ENCODE data around the gene ANO2. TPM values are rescaled to one million over a fixed set of nuclear protein-coding genes. Genes with fewer than 3 reads are reported as not detected.
A peak's percentile ranks its signal among the peaks of the same experiment; 100 is the strongest.

The ANO2 gene
- polyA plus RNA-seq, 1 experiment: 0.09 TPM

DNA sequence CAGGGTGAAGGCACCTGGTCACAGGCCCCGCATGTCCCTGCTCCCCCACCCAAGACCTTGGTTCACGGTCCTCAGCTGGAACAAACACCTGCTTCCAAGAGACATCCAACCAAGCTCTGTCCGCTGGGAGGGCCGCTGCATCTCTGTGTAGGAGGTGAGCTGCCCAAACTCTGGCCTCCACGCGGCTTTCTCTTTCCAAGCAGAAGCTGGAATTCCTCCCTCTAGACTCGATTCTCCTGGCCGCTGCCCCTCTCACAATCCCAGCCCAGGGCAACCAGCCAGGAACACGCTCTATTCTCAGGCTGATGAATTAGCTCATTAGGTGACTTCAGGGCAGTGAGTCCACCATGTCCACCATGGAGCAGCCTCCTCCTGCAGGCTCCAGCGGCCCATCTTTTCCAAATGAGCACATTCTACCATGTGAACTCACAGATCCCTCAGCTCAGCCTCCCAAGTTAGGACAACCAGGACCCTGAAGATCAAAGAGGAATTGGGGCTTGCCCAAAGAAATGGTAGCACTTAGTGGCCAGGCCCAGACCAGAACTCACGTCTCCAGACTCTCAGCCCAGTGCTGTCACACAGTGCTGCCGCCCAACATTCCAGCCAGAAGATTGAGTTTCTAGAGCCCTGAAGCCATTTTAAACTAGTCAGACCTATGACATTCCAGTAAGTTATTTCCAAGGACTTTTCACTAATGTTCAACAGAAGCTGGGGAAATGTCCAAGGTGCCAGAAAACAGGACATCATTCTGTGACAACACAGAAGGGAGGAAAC is 146.6 kb downstream of the ANO2 start:
- CTCF ChIA-PET: interaction anchor here (1.5 to 1.6 kb wide), 2 partner anchors 8 to 370 kb away, joined by 4 to 7 read pairs; no protein-coding TSS in a partner anchor
- Histone ChIP-seq H3K9me3 (ENCODE audit: control insufficient read depth, insufficient read depth, low read length) (no peaks in the 10 kb centered on the region), H3K27me3 (ENCODE audit: control insufficient read depth, insufficient read depth, low read length) (peaks cover 4% of the 10 kb centered on the region), H3K4me3 (ENCODE audit: low read depth, low read length) (no peak overlapping the region), H3K27ac (ENCODE audit: low read depth, low read length) (no peak overlapping the region)
- DNase-seq (ENCODE audit: low read depth, low spot score): no peak
- POLR2A ChIA-PET: no interaction called here
- TF ChIP-seq, protein P1, sequence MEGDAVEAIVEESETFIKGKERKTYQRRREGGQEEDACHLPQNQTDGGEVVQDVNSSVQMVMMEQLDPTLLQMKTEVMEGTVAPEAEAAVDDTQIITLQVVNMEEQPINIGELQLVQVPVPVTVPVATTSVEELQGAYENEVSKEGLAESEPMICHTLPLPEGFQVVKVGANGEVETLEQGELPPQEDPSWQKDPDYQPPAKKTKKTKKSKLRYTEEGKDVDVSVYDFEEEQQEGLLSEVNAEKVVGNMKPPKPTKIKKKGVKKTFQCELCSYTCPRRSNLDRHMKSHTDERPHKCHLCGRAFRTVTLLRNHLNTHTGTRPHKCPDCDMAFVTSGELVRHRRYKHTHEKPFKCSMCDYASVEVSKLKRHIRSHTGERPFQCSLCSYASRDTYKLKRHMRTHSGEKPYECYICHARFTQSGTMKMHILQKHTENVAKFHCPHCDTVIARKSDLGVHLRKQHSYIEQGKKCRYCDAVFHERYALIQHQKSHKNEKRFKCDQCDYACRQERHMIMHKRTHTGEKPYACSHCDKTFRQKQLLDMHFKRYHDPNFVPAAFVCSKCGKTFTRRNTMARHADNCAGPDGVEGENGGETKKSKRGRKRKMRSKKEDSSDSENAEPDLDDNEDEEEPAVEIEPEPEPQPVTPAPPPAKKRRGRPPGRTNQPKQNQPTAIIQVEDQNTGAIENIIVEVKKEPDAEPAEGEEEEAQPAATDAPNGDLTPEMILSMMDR (IDR thresholded peaks at IDR 0.05; ENCODE audit: low read depth, low read length): no peak

DNA sequence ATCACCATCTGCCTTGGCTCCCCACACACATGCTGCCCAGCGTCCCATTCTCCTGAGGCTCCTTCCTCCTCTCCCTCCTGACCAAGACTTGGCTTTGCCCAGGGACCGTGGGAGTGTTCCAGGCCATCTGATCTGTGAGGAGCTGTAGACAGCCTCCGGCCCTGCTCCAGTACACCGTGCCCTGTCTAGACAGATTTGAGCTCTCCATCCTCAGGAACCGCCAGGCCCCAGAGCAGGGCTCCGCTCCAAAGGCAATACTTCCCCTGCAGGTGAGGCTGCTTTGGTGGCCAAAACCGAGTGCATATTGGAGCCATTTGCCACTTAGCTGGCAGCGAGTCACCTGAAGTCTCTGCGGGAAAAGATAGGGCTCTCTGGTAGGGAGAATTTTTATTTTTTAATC is 147.4 kb downstream of the ANO2 start:
- H3K4me3 ChIP-seq (ENCODE audit: low read depth, low read length): no peak overlapping the region
- no peak for DNase-seq (ENCODE audit: low read depth, low spot score)
- no peaks in the 10 kb centered on the region for H3K9me3 ChIP-seq (ENCODE audit: control insufficient read depth, insufficient read depth, low read length)
- CTCF ChIA-PET: interaction anchor here (1.5 to 1.6 kb wide), 2 partner anchors 9 to 369 kb away, joined by 4 to 7 read pairs; no protein-coding TSS in a partner anchor
- H3K27me3 ChIP-seq (ENCODE audit: control insufficient read depth, insufficient read depth, low read length): peaks cover 4% of the 10 kb centered on the region
- TF ChIP-seq, protein P1 (IDR thresholded peaks at IDR 0.05; ENCODE audit: low read depth, low read length): no peak
- POLR2A ChIA-PET: no interaction called here
- H3K27ac ChIP-seq (ENCODE audit: low read depth, low read length): no peak overlapping the region

DNA sequence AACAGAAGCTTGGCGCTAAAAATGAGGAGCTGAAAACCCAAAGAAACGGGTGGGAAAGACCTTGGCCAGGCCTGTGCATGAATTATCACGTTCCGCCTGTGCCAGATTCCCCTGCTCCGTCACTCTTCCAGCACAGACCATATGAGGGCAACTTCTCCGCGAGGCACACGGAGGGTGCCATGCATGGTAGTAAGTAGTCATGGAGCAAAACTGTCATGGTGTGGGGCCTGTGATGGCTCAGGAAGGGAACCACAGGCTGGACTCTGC is 148.2 kb downstream of the ANO2 start:
- ChIA-PET CTCF (interaction anchor here (1.0 to 2.5 kb wide), 2 partner anchors 367 to 369 kb away, joined by 3 to 24 read pairs; no protein-coding TSS in a partner anchor), POLR2A (no interaction called here)
- no peak overlapping the region for H3K4me3 ChIP-seq (ENCODE audit: low read depth, low read length)

DNA sequence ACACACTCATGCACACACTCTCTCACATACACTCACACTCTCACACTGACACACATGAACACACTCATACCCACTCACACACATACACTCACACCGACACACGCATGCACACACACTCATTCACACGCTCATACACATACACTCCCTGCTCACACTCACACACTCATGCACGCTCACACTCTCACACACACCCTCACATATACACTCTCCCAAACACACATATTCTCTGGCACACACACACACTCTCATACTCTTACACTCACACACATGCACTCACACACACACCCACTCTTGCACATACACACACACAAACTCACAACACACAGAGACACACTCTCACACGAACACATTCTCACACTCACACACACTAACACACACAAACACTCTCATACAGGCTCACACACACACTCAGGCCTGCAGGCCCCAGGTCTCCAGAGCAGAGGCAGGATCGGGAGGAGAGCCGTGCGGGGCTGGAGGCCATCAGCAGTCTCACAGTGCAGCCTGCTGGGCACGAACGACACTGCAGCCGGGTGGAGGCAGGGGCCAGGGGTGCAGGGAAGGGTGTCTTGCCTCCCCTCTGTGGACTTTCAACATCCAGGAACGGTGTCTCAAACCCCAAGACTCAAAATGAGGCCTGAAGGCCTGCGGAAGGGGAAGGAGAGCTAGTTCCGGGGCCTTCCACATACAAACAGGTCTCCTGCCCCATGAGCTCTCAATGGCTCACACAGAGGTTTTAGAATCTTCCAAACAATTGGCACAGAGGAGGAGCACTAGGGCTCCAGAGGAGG is 148.7 kb downstream of the ANO2 start:
- DNase-seq (ENCODE audit: low read depth, low spot score): no peak
- Histone ChIP-seq H3K27ac (ENCODE audit: low read depth, low read length) (no peak overlapping the region), H3K27me3 (ENCODE audit: control insufficient read depth, insufficient read depth, low read length) (peaks cover 4% of the 10 kb centered on the region), H3K9me3 (ENCODE audit: control insufficient read depth, insufficient read depth, low read length) (no peaks in the 10 kb centered on the region), H3K4me3 (ENCODE audit: low read depth, low read length) (no peak overlapping the region)
- TF ChIP-seq, protein P1 (IDR thresholded peaks at IDR 0.05; ENCODE audit: low read depth, low read length): peak; percentile 66
- POLR2A ChIA-PET: no interaction called here
- CTCF ChIA-PET: interaction anchor here (0.6 to 2.5 kb wide), 3 partner anchors 115 to 368 kb away, joined by 3 to 24 read pairs (median 3); no protein-coding TSS in a partner anchor

More for the DNA sequence above, 148.2 kb downstream of the ANO2 start:
- no peaks in the 10 kb centered on the region for H3K9me3 ChIP-seq (ENCODE audit: control insufficient read depth, insufficient read depth, low read length)
- TF ChIP-seq, protein P1 (IDR thresholded peaks at IDR 0.05; ENCODE audit: low read depth, low read length): no peak
- no peak overlapping the region for H3K27ac ChIP-seq (ENCODE audit: low read depth, low read length)
- peaks cover 4% of the 10 kb centered on the region for H3K27me3 ChIP-seq (ENCODE audit: control insufficient read depth, insufficient read depth, low read length)
- no peak for DNase-seq (ENCODE audit: low read depth, low spot score)

DNA sequence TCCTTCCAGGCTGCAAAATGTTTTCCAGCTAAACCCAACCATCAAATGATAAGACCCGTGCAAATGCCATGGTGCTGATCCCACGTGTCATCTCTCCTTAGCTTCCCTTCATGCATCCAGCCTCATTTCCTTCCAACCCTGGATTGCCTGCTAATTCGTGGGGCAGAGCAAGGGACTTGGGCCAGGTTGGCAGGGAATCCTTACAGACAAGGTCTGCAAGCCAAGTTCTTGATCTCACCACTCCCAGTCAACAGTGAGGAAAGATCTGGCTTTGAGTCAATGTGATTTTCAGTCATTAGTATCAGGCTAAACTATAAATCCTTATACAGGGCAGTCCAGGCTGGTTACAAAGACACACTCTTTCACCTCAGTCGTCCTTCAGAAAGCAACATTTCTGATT is 150.9 kb downstream of the ANO2 start:
- POLR2A ChIA-PET: no interaction called here
- Histone ChIP-seq H3K4me3 (ENCODE audit: low read depth, low read length) (no peak overlapping the region), H3K27ac (ENCODE audit: low read depth, low read length) (no peak overlapping the region), H3K27me3 (ENCODE audit: control insufficient read depth, insufficient read depth, low read length) (peaks cover 7% of the 10 kb centered on the region), H3K9me3 (ENCODE audit: control insufficient read depth, insufficient read depth, low read length) (no peaks in the 10 kb centered on the region)
- CTCF ChIA-PET: interaction anchor here (1.5 kb wide), 1 partner anchor 366 kb away, joined by 6 read pairs; no protein-coding TSS in a partner anchor
- no peak for DNase-seq (ENCODE audit: low read depth, low spot score)
- TF ChIP-seq, protein P1 (IDR thresholded peaks at IDR 0.05; ENCODE audit: low read depth, low read length): no peak
